Endometrial microvascular endothelial cells (primary cell): ENCODE results near the gene VCPKMT. TPM values are rescaled to one million over a fixed set of nuclear protein-coding genes. Genes with fewer than 3 reads are reported as not detected.

Experiments
- in situ Hi-C: cut with HindIII; loops from 2 replicates; pipeline ENCODE4 v1.10.0; 2017; ENCODE audit warnings: low sequenced_read_pairs, low pct_unique_long_range_greater_than_20kb; ENCODE audit errors: inconsistent ontology term
- total RNA-seq: library from RNA; depleted of rRNA; stranded (reverse); fragments of >200 nt; gene quantifications from one replicate; pipeline ENCODE4 v1.2.3, GENCODE V29; 2015; ENCODE audit errors: inconsistent ontology term

The VCPKMT gene
- total RNA-seq, result 7.6 TPM

DNA sequence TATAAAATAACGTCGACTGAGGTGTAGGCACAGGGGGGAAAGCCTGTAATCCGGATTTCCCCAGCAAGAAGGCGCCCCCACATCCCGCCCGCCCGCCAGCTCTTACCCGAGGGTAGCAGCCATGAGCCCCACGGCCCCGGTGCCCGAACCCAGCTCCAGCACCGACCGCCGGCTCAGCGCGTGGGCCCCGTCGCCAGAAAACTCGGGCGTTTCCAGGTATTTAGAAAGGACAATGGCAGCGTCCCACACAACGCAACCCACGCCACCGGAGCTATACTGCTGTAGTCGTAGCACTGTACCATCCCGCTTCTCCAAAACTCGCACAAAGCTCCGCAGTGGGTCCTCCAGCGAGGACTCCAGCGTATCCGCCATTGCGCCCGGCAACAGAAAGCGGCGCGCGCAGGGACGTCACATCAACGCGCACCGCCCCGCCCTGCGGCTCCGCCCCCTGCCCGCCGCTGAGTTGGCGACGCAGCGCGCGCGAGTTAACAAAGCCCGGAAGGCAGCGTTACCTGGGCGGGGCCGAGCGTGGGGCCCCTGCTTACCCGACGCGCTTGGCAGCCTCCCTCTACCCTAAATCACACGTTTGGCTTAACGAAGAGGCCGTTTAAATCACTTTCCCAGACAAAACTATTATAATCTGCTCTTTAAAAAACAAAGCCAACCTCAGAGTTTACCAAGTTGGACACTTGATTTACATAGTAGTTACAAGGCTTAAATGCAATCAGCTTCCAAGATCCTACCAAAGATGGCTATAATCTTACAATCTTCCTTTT, at the start of gene VCPKMT:
Gene VCPKMT, minus strand, starts transcription at position 392 of the 776 bp plus-strand sequence. Its CDS starts 20 bp downstream, at position 372.
- in situ Hi-C loops, result no loop called here

DNA sequence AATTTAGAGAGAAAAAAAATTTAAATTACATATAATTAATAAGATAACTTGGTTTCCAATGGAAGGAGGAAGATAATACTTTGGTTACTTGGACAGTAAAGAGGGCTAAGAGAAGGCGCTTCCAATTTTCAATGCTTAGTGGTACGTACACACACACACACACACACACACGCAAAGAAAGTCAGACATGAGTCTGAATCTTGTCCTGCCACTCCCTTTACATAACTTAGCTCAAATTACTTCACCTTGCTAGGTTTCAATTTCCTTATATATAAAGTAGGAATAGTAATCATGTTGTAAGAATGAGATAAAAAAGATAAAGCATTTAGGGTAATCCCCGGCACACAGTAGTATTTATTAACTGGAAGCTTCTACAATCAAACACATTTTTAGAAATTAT, 39.7 kb upstream of the VCPKMT start:
- in situ Hi-C loops, result no loop called here

DNA sequence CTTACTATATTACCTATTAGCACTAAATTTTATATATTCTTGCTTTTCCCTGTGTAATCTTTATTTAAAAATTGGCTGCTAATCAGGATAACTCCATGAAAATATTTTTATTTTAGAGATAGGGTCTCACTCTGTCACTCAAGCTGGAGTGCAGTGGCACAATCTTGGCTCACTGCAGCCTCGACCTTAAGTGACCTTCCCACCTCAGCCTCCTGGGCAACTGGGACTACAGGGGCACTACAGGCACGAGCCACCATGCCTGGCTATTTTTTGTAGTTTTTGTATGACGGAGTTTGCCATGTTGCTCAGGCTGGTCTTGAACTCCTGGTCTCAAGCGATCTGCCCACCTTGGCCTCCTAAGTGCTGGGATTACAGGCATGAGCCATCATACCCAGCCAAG, 32.4 kb upstream of the VCPKMT start:
- in situ Hi-C loops, result loop anchor here (25.0 kb wide), 1 partner anchor 286 kb away; the partner anchor contains the start of gene NEMF

- in situ Hi-C loops, result loop anchor here (25.0 kb wide), 1 partner anchor 277 kb away; the partner anchor contains the start of gene NEMF
Observed at GRCh38 chr14:50139192-50139591, 22.8 kb upstream of the VCPKMT start.

- in situ Hi-C loops, result loop anchor here (25.0 kb wide), 1 partner anchor 266 kb away; the partner anchor contains the start of gene NEMF
Observed at GRCh38 chr14:50127802-50128201, 11.4 kb upstream of the VCPKMT start.

- in situ Hi-C loops, result no loop called here
Observed at GRCh38 chr14:50123062-50123461, 6.7 kb upstream of the VCPKMT start.

GRCh38 chr14:50122291-50122690, 5.9 kb upstream of the VCPKMT start:
- in situ Hi-C loops, result no loop called here

DNA sequence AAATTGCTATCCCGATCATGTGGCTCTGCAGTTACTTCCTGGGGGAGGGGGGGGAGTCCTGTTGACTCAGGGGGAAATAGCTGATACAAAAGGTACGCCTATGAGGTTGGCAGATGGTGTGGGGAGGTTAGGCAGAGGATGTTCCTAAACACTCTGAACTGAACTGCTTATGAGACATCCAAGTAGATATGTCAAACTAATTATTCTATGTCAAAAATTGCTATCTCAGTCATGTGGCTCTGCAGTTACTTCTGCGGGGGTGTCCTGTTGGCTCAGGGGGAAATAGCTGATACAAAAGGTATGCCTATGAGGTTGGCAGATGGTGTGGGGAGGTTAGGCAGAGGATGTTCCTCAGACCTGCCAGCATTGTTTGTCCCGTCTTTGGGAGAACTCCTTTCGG, 5.1 kb upstream of the VCPKMT start:
- in situ Hi-C loops, result no loop called here

GRCh38 chr14:50117456-50117855, 1.1 kb upstream of the VCPKMT start:
- in situ Hi-C loops, result no loop called here

GRCh38 chr14:50116966-50117365, 594 bp upstream of the VCPKMT start:
- in situ Hi-C loops, result no loop called here

DNA sequence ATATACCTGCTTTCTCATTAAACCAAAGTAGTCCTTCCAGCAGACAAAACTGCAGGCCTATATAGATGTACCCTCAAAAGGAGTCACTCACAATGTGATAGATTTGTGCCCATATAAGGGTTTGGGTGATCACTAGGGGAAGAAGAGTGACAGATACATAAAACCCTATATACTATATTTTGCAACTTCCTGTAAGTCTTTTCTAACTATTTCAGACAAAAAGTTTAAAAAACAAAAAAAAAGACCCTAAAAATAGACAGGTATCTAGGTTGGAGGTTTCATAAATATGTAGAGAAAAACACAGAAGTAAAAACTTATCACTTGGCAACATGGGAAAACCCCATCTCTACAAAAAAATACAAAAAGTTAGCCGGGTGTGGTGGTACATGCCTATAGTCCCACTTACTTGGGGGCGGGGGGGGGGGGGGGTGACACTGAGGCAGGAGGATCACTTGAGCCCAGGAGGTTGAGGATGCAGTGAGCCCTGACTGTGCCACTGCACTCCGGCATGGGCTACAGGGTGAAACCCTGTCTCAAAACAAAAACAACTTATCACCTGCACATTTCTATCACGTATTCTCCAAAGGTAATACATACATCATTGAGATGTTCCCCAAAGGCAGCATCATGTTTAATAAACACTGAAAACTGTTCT, 2.9 kb downstream of the VCPKMT start:
- in situ Hi-C loops, result no loop called here

DNA sequence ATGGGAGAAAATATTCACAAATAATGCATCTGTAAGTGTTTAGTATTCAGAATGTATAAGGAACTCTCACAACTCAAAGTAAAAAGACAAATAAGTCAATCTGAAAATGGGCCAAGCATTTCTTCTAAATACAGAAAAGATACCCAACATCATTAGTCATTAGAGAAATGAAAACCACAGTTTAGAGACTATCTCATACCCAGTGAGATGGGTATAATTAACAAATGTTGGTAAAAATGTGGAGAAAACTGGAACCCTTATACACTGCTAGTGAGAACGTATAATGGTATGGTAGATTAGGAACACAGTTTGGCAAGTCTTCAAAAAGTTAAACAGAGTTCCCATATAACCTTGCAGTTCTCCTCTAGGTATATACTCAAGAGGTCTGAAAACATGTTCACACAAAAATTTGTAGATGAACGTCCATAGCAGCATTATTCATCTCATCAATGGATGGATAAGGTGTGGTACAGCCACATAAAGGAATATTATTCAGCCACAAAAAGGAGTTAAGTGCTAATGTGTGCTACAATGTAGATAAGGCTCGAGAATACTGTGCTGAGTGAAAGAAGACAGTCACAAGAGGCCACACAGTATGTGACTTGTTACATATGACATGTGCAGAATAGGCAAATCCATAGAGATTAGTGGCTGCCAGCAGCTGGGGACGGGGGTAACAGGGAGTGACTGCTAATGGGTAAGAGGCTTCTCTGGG, 5.9 kb downstream of the VCPKMT start:
- in situ Hi-C loops, result no loop called here

DNA sequence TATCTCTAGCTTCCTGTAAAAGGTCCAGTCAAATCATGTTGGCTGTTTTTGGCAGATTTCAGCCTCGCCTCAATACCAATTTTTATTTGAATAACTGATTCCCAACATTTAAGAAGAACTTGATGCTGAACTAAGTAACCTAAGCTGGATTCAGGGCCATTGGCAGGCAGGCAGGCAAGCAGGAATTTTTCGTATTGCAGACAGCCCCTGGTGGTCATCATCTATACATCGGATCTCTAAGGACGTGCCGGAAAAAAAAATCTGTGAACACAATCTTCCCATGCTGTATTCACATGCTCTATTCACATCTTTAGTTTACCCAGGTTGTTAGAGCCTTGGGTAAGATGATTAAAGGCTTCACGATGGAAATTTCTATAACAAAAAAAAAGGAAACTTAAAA, 7.0 kb downstream of the VCPKMT start:
- in situ Hi-C loops, result no loop called here

GRCh38 chr14:50107850-50108249, 8.5 kb downstream of the VCPKMT start:
- in situ Hi-C loops, result no loop called here

- in situ Hi-C loops, result no loop called here
Observed at GRCh38 chr14:50106178-50106577, 10.2 kb downstream of the VCPKMT start.

GRCh38 chr14:50103558-50103957, 12.8 kb downstream of the VCPKMT start:
- in situ Hi-C loops, result no loop called here

GRCh38 chr14:50101417-50101816, 15.0 kb downstream of the VCPKMT start:
- in situ Hi-C loops, result no loop called here

GRCh38 chr14:50100805-50101204, 15.6 kb downstream of the VCPKMT start:
- in situ Hi-C loops, result no loop called here

GRCh38 chr14:50099335-50099734, 17.0 kb downstream of the VCPKMT start:
- in situ Hi-C loops, result no loop called here

DNA sequence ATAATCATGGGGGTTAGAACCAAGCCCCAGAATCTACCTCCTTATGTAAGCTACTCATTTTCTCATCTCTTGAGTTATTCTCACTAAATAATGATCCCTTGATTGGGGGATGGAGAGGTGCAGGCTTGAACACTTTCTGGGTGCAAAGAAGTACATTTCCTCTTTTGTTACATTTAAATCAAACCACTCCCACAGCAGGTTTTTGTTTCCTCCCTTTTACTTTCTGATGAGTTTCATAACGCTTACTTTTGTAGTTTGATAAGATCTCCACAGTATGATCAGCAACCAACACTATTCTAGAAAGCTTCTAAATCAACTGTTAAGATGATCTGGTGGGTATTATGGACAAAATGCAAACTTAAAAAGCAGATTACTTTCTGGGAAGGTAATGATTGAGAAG, 20.5 kb downstream of the VCPKMT start:
- in situ Hi-C loops, result no loop called here
